Measurements from ENCODE around the gene ZNF473.

Gene ZNF473

DNA sequence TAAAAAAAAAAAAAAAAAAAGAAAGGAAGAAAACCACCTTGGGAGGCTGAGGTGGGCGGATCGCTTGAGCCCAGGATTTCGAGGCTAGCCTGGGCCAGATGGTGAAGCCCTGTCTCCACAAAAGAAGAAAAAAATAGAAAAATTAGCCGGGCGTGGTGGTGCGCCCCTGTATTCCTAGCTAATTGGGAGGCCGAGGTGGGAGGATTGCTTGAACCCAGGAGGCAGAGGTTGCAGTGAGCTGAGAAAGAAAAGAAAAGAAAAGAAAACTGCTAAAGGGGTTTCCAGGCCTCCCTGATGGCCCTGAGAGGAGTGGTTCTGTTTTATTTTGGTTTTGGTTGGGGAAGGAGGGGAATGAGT lies 723 bp downstream of the ZNF473 start:
- Histone ChIP-seq H3K27me3 (replicated peaks; ENCODE audit: control insufficient read depth, insufficient read depth, low read length) (no peaks in the 10 kb centered on the region), H3K4me3 (replicated peaks; ENCODE audit: low read depth, low read length) (peak overlapping the region; percentile 74), H3K36me3 (ENCODE audit: control insufficient read depth, insufficient read depth, low read length) (peaks cover 8% of the 10 kb centered on the region)
- no peak for TF ChIP-seq CTCF (IDR thresholded peaks at IDR 0.05; ENCODE audit: insufficient read depth, low read length, poor library complexity, severe bottlenecking)
- DNase-seq (ENCODE audit: extremely low read depth, insufficient read length), result no peak

DNA sequence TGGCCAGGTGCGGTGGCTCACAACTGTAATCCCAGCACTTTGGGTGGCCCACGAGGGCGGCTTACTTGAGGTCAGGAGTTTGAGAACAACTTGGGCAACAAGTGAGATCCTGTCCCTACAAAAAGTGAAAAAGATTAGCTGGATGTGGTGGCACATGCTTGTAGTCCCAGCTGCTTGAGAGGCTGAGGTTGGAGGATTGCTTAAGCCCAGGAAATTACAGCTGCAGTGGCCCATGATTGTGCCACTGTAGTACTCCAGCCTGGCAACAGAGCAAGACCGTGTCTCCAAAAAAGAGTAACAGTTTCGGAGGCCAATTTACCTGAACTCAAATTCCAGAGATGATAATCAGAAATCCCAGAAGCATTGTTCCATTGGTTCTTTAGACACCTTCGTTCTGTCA lies 4.4 kb downstream of the ZNF473 start:
- Histone ChIP-seq H3K36me3 (ENCODE audit: control insufficient read depth, insufficient read depth, low read length) (peaks cover 17% of the 10 kb centered on the region), H3K27me3 (replicated peaks; ENCODE audit: control insufficient read depth, insufficient read depth, low read length) (no peaks in the 10 kb centered on the region), H3K4me3 (replicated peaks; ENCODE audit: low read depth, low read length) (no peak overlapping the region)
- TF ChIP-seq CTCF (IDR thresholded peaks at IDR 0.05; ENCODE audit: insufficient read depth, low read length, poor library complexity, severe bottlenecking), result no peak
- no peak for DNase-seq (ENCODE audit: extremely low read depth, insufficient read length)

DNA sequence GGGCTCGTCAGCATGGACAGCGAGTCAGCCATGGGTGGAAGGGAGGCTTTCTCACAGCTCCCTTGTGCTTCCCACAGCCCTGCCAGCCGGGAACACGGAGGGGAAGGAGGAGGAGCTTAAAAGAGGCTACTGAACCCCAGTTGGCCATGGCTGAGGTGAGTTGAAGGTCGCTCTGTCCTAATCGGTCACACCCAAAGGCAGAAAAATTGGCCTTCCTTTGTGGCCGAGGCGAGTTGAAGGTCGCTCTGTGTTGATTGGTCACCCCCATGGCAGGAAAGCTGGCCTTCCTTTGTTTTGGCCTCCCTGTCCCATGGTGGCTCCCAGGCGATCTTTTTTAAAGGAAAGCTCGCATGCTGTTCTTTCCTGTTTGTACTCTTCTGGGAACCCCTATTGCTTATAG lies 5.1 kb downstream of the ZNF473 start:
- Histone ChIP-seq H3K27me3 (replicated peaks; ENCODE audit: control insufficient read depth, insufficient read depth, low read length) (no peaks in the 10 kb centered on the region), H3K4me3 (replicated peaks; ENCODE audit: low read depth, low read length) (no peak overlapping the region), H3K36me3 (ENCODE audit: control insufficient read depth, insufficient read depth, low read length) (peaks cover 17% of the 10 kb centered on the region)
- DNase-seq (ENCODE audit: extremely low read depth, insufficient read length), result no peak
- TF ChIP-seq CTCF (IDR thresholded peaks at IDR 0.05; ENCODE audit: insufficient read depth, low read length, poor library complexity, severe bottlenecking), result no peak

DNA sequence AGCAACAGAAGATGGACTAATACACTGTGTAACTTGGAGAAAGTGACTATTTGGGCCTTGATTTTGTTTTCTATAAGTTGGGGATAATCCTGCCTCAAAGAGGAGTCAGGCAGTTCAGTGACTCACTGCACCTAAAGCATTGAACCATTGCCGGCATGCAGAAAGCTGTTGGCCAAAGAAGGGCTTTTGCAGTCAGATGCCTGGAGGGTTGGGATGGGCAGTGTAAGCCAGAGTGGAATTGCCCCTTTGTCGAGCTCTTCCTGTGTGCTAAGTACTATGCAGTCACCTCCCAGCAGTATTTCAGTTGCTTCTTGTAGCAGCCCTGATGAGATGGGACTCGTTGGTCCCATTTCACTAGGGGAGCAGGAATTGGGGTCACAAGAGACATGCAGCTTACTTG lies 11.1 kb downstream of the ZNF473 start:
- H3K4me3 ChIP-seq (replicated peaks; ENCODE audit: low read depth, low read length), result no peak overlapping the region
- DNase-seq (ENCODE audit: extremely low read depth, insufficient read length), result no peak
- peaks cover 28% of the 10 kb centered on the region for H3K36me3 ChIP-seq (ENCODE audit: control insufficient read depth, insufficient read depth, low read length)
- TF ChIP-seq CTCF (IDR thresholded peaks at IDR 0.05; ENCODE audit: insufficient read depth, low read length, poor library complexity, severe bottlenecking), result no peak
- no peaks in the 10 kb centered on the region for H3K27me3 ChIP-seq (replicated peaks; ENCODE audit: control insufficient read depth, insufficient read depth, low read length)

DNA sequence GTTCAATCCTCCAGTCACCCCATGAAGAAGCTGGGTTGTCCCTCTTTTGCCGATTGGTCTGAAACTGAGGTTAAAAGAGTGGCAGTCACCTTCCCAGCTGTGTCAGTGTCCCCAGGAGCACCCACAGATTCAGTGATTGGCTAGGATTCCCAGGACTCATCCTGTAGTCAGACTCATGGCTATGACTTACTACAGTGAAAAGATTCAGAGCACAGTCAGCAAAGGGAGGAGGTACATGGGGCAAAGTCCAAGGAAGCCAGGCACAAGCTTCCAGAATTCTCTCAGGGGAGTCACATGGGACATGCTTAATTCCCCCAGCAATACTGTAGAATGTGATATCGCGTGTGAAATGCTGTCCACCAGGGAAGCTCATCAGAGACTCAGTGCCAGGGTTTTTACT lies 14.2 kb downstream of the ZNF473 start:
- Histone ChIP-seq H3K4me3 (replicated peaks; ENCODE audit: low read depth, low read length) (no peak overlapping the region), H3K27me3 (replicated peaks; ENCODE audit: control insufficient read depth, insufficient read depth, low read length) (no peaks in the 10 kb centered on the region), H3K36me3 (ENCODE audit: control insufficient read depth, insufficient read depth, low read length) (peaks cover 44% of the 10 kb centered on the region)
- TF ChIP-seq CTCF (IDR thresholded peaks at IDR 0.05; ENCODE audit: insufficient read depth, low read length, poor library complexity, severe bottlenecking), result no peak
- no peak for DNase-seq (ENCODE audit: extremely low read depth, insufficient read length)

GRCh38 chr19:50040967-50041366 lies 15.2 kb downstream of the ZNF473 start:
- H3K36me3 ChIP-seq (ENCODE audit: control insufficient read depth, insufficient read depth, low read length), result peaks cover 51% of the 10 kb centered on the region

More at GRCh38 chr19:50040967-50041366, 15.2 kb downstream of the ZNF473 start:
- H3K27me3 ChIP-seq (replicated peaks; ENCODE audit: control insufficient read depth, insufficient read depth, low read length), result no peaks in the 10 kb centered on the region
- no peak for DNase-seq (ENCODE audit: extremely low read depth, insufficient read length)
- H3K4me3 ChIP-seq (replicated peaks; ENCODE audit: low read depth, low read length), result no peak overlapping the region
- TF ChIP-seq CTCF (IDR thresholded peaks at IDR 0.05; ENCODE audit: insufficient read depth, low read length, poor library complexity, severe bottlenecking), result no peak

All from GM06990 (cell line).